ENCODE results near the gene PROZ.

PROZ gene

GRCh38 chr13:113208421-113209335 lies 50.2 kb downstream of the PROZ start, which contains the start of gene PCID2:
Gene PCID2, minus strand, starts transcription at chr13:113208669. Its CDS starts 35 bp downstream, at chr13:113208634.
- peak; percentile 85 for DNase-seq (ENCODE audit: low spot score)

GRCh38 chr13:113209336-113209758 lies 50.9 kb downstream of the PROZ start, which contains the start of gene CUL4A:
Gene CUL4A, plus strand, starts transcription at chr13:113209613. Its CDS starts 15 bp downstream, at chr13:113209628.
- peak; percentile 75 for DNase-seq (ENCODE audit: low spot score)

- DNase-seq (ENCODE audit: low spot score) = peak; percentile 26
These were observed 51.4 kb downstream of the PROZ start for GRCh38 chr13:113209759-113210421.

DNA sequence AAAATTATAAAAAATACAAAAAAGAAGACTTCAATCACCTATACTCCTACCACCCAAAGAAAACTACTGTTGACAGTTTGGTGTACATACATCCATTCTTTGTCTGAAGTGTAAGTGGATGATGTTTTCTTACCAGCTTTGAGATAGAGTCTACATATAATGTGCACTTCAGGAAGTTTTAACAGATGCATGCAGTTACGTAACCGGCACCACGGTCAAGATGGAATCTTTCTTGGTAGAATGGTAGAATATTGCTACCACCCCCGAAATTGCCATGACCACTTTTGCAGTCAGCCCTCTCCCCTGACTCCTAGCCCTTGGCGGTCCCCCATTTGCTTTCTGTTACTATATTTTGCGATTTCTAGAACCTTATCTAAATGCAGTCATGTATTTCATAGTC lies 52.4 kb downstream of the PROZ start:
- no peak for DNase-seq (ENCODE audit: low spot score)

DNA sequence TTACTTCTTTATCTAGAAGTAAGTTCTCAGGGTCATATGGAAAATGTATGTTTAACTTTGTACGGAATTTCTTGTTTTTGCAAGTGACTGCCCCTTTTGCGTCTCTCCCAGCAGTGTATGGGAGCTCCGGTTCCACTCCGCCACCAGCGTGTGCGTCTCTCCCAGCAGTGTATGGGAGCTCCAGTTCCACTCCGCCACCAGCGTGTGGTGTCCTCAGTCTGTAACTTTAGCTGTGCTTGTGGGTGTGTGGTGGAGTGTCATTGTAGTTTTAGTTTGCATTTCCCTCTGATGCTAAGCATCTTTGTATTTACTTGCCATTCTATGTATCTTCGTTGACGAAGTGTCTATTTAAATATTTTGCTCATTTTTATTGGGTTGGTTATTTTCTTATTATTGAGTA lies 53.3 kb downstream of the PROZ start:
- DNase-seq (ENCODE audit: low spot score) = no peak

GRCh38 chr13:113216254-113217048 lies 58.0 kb downstream of the PROZ start:
- DNase-seq (ENCODE audit: low spot score) = peak; percentile 18

DNA sequence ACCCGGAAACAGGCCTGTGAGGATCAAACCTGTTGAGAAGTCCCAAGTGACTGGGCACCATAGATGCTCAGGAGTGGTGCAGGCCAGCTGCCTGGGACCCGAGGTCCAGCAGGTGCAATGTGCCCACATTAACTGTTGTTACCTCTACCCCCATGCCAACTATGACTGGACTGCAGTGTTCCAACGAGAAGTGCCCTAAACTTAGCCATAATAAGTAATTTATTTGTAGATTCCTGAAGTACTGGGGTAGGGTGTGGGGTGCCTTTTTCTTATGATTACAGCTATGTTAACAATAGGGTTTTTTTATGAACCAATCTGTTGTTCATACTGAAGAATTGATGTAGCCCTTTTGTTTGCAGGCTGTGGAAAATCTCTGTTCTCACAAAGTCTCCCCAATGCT lies 60.1 kb downstream of the PROZ start:
- DNase-seq (ENCODE audit: low spot score) = no peak

- DNase-seq (ENCODE audit: low spot score) = no peak
These were observed 61.0 kb downstream of the PROZ start for GRCh38 chr13:113219256-113219940.

DNA sequence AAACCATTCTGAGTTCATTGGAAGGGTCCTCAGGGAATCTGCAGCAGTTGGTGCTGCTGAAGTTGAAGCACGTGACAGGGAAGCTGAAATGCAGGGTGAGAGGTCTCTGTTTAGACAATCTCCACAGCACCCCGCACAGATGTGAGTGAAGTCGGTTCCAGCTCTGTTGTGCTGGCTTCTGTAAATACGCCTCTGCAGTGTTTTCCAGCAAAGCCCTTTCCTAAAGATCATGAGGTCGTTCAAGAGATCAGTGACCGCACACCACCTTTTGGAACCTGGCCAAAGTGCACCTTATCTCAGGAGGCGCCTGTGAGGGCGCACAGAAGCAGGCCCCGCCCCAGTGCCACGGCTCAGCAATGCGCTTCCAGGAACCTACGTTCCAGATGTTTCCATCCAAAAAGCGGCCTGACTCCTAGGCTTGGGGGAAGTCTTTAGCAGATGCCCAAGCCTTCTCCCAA lies 61.7 kb downstream of the PROZ start:
- DNase-seq (ENCODE audit: low spot score) = no peak

DNA sequence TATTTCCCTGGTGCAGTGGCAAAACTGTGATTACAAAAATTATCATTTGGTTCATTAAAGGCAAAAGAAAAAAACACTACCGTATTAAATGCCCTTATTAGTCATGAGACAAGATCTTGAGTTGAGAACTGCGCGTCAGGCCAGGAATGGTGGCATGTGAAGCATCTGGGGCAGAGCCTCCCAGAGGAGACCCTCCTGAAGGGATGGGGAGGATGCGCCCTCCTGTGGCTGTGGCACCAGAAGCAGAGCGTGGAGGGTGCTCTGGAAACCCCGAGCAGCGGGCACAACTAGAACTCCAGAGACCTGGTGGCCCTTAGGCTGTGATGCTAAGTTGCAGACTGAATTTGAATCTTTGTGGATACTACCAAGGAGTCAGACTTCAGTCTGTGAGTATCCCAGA lies 62.4 kb downstream of the PROZ start:
- no peak for DNase-seq (ENCODE audit: low spot score)
